GM23338 (cell line): Measurements from ENCODE around the gene STK38L. TPM values are rescaled to one million over a fixed set of nuclear protein-coding genes. Genes with fewer than 3 reads are reported as not detected.

Experiments
- ATAC-seq: fragments of 200-7000 bp; cut with Tn5 transposase; 3 replicates; pipeline ENCODE4 v1.9.1; 2020
- DNase-seq: peaks from one replicate; pipeline ENCODE4 v3.0.0-alpha.2; 2015; ENCODE audit warnings: low spot score
- H2AFZ ChIP-seq: fragments of 200-600 bp; sonication (generic); 2 replicates; pipeline ENCODE4 v1.8.0; 2016; ENCODE audit warnings: antibody characterized with exemption, mild to moderate bottlenecking, moderate library complexity
- H3F3A ChIP-seq: fragments of 200-600 bp; sonication (generic); replicated peaks from 2 replicates; pipeline ENCODE4 v1.8.0; 2017; ENCODE audit warnings: antibody characterized with exemption, mixed run types, low read depth
- H3K27ac ChIP-seq: fragments of 200-600 bp; sonication (generic); 2 replicates; pipeline ENCODE4 v1.6.1; 2016; ENCODE audit warnings: low read depth
- H3K27me3 ChIP-seq: fragments of 200-600 bp; sonication (generic); 2 replicates; pipeline ENCODE4 v1.8.0; 2016; ENCODE audit warnings: mild to moderate bottlenecking, mixed run types, moderate library complexity; ENCODE audit not compliant: insufficient read depth
- H3K36me3 ChIP-seq: fragments of 200-600 bp; sonication (generic); 2 replicates; pipeline ENCODE4 v1.8.0; 2016; ENCODE audit warnings: mild to moderate bottlenecking; ENCODE audit not compliant: insufficient read depth
- H3K4me1 ChIP-seq: fragments of 200-600 bp; sonication (generic); 2 replicates; pipeline ENCODE4 v1.8.0; 2016; ENCODE audit warnings: mild to moderate bottlenecking, moderate library complexity; ENCODE audit not compliant: insufficient read depth
- H3K4me2 ChIP-seq: fragments of 200-600 bp; sonication (generic); 2 replicates; pipeline ENCODE4 v1.7.1; 2017; ENCODE audit warnings: mixed run types
- H3K4me3 ChIP-seq: fragments of 200-600 bp; sonication (generic); 2 replicates; pipeline ENCODE4 v1.6.1; 2016; ENCODE audit warnings: mixed run types
- H3K79me2 ChIP-seq: fragments of 200-600 bp; sonication (generic); replicated peaks from 2 replicates; pipeline ENCODE4 v1.8.0; 2017; ENCODE audit warnings: mild to moderate bottlenecking; ENCODE audit not compliant: insufficient read depth
- H3K9me2 ChIP-seq: fragments of 200-600 bp; sonication (generic); 2 replicates; pipeline ENCODE4 v1.8.0; 2017; ENCODE audit not compliant: insufficient read depth
- H4K20me1 ChIP-seq: fragments of 200-600 bp; sonication (generic); replicated peaks from 2 replicates; pipeline ENCODE4 v1.8.0; 2017; ENCODE audit warnings: mild to moderate bottlenecking; ENCODE audit not compliant: insufficient read depth
- H3K27ac Mint-ChIP-seq: 2 replicates; pipeline ENCODE4 v1.8.0; 2020; ENCODE audit warnings: inconsistent platforms, mild to moderate bottlenecking, moderate library complexity, mixed read lengths
- H3K27me3 Mint-ChIP-seq: 3 replicates; pipeline ENCODE4 v1.8.0; 2022; ENCODE audit warnings: low read depth, mild to moderate bottlenecking, moderate library complexity, mixed read lengths, inconsistent platforms; ENCODE audit not compliant: insufficient read depth, poor library complexity
- H3K36me3 Mint-ChIP-seq: 3 replicates; pipeline ENCODE4 v1.8.0; 2021; ENCODE audit warnings: low read depth, mild to moderate bottlenecking, inconsistent platforms, moderate library complexity, mixed read lengths
- H3K4me1 Mint-ChIP-seq: 3 replicates; pipeline ENCODE4 v1.8.0; 2020; ENCODE audit warnings: mild to moderate bottlenecking, inconsistent platforms, mixed read lengths
- H3K4me3 Mint-ChIP-seq: 3 replicates; pipeline ENCODE4 v1.8.0; 2021; ENCODE audit warnings: moderate library complexity, mild to moderate bottlenecking, inconsistent platforms, mixed read lengths
- H3K9me3 Mint-ChIP-seq: 3 replicates; pipeline ENCODE4 v1.8.0; 2020; ENCODE audit warnings: moderate library complexity, mild to moderate bottlenecking, inconsistent platforms, mixed read lengths
- CREB1 ChIP-seq: fragments of 250-450 bp; sonication (Bioruptor Pico); IDR thresholded peaks from 2 replicates; pipeline ENCODE4 v1.5.0; 2020; ENCODE audit warnings: low read depth, mild to moderate bottlenecking, moderate library complexity
- EZH2 ChIP-seq: fragments of 200-600 bp; sonication (generic); IDR thresholded peaks from one replicate; pipeline ENCODE4 v1.8.0; 2017; ENCODE audit warnings: antibody characterized with exemption, mild to moderate bottlenecking, low read depth; ENCODE audit not compliant: unreplicated experiment
- EZH2phosphoT487 ChIP-seq: fragments of 200-600 bp; sonication (generic); IDR thresholded peaks from one replicate; pipeline ENCODE4 v1.8.1; 2018; ENCODE audit warnings: antibody characterized with exemption; ENCODE audit not compliant: unreplicated experiment
- JUNB ChIP-seq: IDR thresholded peaks from one replicate; pipeline ENCODE4 v1.6.1; 2016; ENCODE audit warnings: antibody characterized with exemption; ENCODE audit not compliant: unreplicated experiment
- NANOG ChIP-seq: IDR thresholded peaks from 2 replicates; pipeline ENCODE4 v1.6.1; 2016; ENCODE audit warnings: antibody characterized with exemption, borderline replicate concordance
- POLR2AphosphoS5 ChIP-seq: IDR thresholded peaks from 2 replicates; pipeline ENCODE4 v1.6.1; 2016; ENCODE audit warnings: antibody characterized with exemption, low read depth
- STAT1 ChIP-seq: IDR thresholded peaks from one replicate; pipeline ENCODE4 v1.6.1; 2016; ENCODE audit warnings: antibody characterized with exemption; ENCODE audit not compliant: unreplicated experiment
- ZNF114 ChIP-seq: fragments of 250-450 bp; sonication (Bioruptor Pico); IDR thresholded peaks from 2 replicates; pipeline ENCODE4 v1.5.0; 2020; ENCODE audit warnings: mild to moderate bottlenecking, moderate library complexity
- ZNF331 ChIP-seq: fragments of 250-450 bp; sonication (Bioruptor Pico); IDR thresholded peaks from 2 replicates; pipeline ENCODE4 v1.5.0; 2020; ENCODE audit warnings: low read depth, mild to moderate bottlenecking, moderate library complexity
- polyA plus RNA-seq: library from polyadenylated mRNA; unstranded; fragments of >200 nt; fragmentation: Nextera tagmentation; extraction: Ambion mirVana; gene quantifications from 2 replicates; pipeline ENCODE4 v1.2.1, GENCODE V29; 2016
- total RNA-seq: library from RNA; depleted of rRNA; stranded (reverse); fragments of >200 nt; shearing (Covaris generic); gene quantifications from 2 replicates; pipeline ENCODE4 v1.2.3, GENCODE V29; 2014
- TF ChIP-seq, protein P1 (sequence below): fragments of 250-450 bp; sonication (Bioruptor Pico); IDR thresholded peaks from 2 replicates; pipeline ENCODE4 v1.5.0; 2020; ENCODE audit warnings: mild to moderate bottlenecking, moderate library complexity
- TF ChIP-seq, protein P2 (sequence below), 2 experiments: fragments of 200-600 bp in 1 of 2; sonication (generic) in 1 of 2; conservative IDR thresholded peaks; 2 replicates each; pipeline versions ENCODE4 v1.5.1 to v1.6.1; 2016 to 2017; ENCODE audit warnings: antibody characterized with exemption in 2 of 2, low read depth in 2 of 2, mild to moderate bottlenecking in 2 of 2, moderate library complexity in 1 of 2
- TF ChIP-seq, protein P3 (sequence below): IDR thresholded peaks from one replicate; pipeline ENCODE4 v1.6.1; 2018; ENCODE audit warnings: antibody characterized with exemption; ENCODE audit not compliant: unreplicated experiment
- TF ChIP-seq, protein P4 (sequence below): IDR thresholded peaks from 2 replicates; pipeline ENCODE4 v1.6.1; 2016; ENCODE audit warnings: antibody characterized with exemption

The STK38L gene
- total and polyA plus RNA-seq, 2 experiments from 2014 or later: 28.9 to 56.5 TPM

DNA sequence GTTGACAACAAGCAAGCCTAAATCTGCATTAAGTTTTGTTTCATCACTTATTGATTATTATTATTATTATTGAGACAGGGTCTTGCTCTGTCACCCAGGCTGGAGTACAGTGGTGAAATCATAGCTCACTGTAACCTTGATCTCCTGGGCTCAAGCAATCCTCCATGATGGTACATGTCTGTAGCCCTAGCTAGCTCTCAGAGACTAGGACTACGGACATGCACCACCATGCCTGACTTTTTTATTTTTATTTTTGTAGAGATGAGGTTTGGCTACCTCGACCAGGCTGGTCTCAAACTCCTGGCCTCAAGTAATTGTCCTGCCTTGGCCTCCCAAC lies 35.7 kb upstream of the STK38L start:
- Mint-ChIP-seq H3K9me3 (peaks cover 12% of the 10 kb centered on the region; the same call in 2 of the 3 replicates), H3K36me3 (no peaks in the 10 kb centered on the region; the same call in 2 of the 3 replicates), H3K27me3 (peaks cover 2% of the 10 kb centered on the region), H3K4me3 (no peak overlapping the region), H3K27ac (no peak overlapping the region), H3K4me1 (no peaks in the 10 kb centered on the region)
- TF ChIP-seq JUNB (no peak), ZNF331 (no peak), POLR2AphosphoS5 (no peak), EZH2 (no peak), NANOG (no peak), ZNF114 (CRISPR knock-in tag) (no peak), STAT1 (no peak), CREB1 (CRISPR knock-in tag) (no peak), EZH2phosphoT487 (no peak)
- TF ChIP-seq, protein P1, sequence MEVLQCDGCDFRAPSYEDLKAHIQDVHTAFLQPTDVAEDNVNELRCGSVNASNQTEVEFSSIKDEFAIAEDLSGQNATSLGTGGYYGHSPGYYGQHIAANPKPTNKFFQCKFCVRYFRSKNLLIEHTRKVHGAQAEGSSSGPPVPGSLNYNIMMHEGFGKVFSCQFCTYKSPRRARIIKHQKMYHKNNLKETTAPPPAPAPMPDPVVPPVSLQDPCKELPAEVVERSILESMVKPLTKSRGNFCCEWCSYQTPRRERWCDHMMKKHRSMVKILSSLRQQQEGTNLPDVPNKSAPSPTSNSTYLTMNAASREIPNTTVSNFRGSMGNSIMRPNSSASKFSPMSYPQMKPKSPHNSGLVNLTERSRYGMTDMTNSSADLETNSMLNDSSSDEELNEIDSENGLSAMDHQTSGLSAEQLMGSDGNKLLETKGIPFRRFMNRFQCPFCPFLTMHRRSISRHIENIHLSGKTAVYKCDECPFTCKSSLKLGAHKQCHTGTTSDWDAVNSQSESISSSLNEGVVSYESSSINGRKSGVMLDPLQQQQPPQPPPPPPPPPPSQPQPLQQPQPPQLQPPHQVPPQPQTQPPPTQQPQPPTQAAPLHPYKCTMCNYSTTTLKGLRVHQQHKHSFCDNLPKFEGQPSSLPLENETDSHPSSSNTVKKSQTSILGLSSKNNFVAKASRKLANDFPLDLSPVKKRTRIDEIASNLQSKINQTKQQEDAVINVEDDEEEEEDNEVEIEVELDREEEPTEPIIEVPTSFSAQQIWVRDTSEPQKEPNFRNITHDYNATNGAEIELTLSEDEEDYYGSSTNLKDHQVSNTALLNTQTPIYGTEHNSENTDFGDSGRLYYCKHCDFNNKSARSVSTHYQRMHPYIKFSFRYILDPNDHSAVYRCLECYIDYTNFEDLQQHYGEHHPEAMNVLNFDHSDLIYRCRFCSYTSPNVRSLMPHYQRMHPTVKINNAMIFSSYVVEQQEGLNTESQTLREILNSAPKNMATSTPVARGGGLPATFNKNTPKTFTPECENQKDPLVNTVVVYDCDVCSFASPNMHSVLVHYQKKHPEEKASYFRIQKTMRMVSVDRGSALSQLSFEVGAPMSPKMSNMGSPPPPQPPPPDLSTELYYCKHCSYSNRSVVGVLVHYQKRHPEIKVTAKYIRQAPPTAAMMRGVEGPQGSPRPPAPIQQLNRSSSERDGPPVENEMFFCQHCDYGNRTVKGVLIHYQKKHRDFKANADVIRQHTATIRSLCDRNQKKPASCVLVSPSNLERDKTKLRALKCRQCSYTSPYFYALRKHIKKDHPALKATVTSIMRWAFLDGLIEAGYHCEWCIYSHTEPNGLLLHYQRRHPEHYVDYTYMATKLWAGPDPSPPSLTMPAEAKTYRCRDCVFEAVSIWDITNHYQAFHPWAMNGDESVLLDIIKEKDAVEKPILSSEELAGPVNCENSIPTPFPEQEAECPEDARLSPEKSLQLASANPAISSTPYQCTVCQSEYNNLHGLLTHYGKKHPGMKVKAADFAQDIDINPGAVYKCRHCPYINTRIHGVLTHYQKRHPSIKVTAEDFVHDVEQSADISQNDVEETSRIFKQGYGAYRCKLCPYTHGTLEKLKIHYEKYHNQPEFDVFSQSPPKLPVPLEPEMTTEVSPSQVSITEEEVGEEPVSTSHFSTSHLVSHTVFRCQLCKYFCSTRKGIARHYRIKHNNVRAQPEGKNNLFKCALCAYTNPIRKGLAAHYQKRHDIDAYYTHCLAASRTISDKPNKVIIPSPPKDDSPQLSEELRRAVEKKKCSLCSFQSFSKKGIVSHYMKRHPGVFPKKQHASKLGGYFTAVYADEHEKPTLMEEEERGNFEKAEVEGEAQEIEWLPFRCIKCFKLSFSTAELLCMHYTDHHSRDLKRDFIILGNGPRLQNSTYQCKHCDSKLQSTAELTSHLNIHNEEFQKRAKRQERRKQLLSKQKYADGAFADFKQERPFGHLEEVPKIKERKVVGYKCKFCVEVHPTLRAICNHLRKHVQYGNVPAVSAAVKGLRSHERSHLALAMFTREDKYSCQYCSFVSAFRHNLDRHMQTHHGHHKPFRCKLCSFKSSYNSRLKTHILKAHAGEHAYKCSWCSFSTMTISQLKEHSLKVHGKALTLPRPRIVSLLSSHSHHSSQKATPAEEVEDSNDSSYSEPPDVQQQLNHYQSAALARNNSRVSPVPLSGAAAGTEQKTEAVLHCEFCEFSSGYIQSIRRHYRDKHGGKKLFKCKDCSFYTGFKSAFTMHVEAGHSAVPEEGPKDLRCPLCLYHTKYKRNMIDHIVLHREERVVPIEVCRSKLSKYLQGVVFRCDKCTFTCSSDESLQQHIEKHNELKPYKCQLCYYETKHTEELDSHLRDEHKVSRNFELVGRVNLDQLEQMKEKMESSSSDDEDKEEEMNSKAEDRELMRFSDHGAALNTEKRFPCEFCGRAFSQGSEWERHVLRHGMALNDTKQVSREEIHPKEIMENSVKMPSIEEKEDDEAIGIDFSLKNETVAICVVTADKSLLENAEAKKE (CRISPR knock-in tag): no peak
- TF ChIP-seq, protein P2, sequence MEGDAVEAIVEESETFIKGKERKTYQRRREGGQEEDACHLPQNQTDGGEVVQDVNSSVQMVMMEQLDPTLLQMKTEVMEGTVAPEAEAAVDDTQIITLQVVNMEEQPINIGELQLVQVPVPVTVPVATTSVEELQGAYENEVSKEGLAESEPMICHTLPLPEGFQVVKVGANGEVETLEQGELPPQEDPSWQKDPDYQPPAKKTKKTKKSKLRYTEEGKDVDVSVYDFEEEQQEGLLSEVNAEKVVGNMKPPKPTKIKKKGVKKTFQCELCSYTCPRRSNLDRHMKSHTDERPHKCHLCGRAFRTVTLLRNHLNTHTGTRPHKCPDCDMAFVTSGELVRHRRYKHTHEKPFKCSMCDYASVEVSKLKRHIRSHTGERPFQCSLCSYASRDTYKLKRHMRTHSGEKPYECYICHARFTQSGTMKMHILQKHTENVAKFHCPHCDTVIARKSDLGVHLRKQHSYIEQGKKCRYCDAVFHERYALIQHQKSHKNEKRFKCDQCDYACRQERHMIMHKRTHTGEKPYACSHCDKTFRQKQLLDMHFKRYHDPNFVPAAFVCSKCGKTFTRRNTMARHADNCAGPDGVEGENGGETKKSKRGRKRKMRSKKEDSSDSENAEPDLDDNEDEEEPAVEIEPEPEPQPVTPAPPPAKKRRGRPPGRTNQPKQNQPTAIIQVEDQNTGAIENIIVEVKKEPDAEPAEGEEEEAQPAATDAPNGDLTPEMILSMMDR (conservative IDR thresholded peaks at IDR 0.05; ENCODE audit: low read depth in 2 of 2): no peak
- TF ChIP-seq, protein P3, sequence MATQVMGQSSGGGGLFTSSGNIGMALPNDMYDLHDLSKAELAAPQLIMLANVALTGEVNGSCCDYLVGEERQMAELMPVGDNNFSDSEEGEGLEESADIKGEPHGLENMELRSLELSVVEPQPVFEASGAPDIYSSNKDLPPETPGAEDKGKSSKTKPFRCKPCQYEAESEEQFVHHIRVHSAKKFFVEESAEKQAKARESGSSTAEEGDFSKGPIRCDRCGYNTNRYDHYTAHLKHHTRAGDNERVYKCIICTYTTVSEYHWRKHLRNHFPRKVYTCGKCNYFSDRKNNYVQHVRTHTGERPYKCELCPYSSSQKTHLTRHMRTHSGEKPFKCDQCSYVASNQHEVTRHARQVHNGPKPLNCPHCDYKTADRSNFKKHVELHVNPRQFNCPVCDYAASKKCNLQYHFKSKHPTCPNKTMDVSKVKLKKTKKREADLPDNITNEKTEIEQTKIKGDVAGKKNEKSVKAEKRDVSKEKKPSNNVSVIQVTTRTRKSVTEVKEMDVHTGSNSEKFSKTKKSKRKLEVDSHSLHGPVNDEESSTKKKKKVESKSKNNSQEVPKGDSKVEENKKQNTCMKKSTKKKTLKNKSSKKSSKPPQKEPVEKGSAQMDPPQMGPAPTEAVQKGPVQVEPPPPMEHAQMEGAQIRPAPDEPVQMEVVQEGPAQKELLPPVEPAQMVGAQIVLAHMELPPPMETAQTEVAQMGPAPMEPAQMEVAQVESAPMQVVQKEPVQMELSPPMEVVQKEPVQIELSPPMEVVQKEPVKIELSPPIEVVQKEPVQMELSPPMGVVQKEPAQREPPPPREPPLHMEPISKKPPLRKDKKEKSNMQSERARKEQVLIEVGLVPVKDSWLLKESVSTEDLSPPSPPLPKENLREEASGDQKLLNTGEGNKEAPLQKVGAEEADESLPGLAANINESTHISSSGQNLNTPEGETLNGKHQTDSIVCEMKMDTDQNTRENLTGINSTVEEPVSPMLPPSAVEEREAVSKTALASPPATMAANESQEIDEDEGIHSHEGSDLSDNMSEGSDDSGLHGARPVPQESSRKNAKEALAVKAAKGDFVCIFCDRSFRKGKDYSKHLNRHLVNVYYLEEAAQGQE: no peak
- TF ChIP-seq, protein P4, sequence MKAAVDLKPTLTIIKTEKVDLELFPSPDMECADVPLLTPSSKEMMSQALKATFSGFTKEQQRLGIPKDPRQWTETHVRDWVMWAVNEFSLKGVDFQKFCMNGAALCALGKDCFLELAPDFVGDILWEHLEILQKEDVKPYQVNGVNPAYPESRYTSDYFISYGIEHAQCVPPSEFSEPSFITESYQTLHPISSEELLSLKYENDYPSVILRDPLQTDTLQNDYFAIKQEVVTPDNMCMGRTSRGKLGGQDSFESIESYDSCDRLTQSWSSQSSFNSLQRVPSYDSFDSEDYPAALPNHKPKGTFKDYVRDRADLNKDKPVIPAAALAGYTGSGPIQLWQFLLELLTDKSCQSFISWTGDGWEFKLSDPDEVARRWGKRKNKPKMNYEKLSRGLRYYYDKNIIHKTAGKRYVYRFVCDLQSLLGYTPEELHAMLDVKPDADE: no peak
- no peak overlapping the region for H3K27ac ChIP-seq
- H3K27me3 ChIP-seq: no peaks in the 10 kb centered on the region
- no peaks in the 10 kb centered on the region for H3F3A ChIP-seq
- DNase-seq: no peak
- H3K4me2 ChIP-seq: no peak overlapping the region
- no peaks in the 10 kb centered on the region for H3K36me3 ChIP-seq
- no peaks in the 10 kb centered on the region for H3K79me2 ChIP-seq
- no peaks in the 10 kb centered on the region for H3K4me1 ChIP-seq
- H4K20me1 ChIP-seq: no peaks in the 10 kb centered on the region
- ATAC-seq: no peak
- no peak overlapping the region; the same call in 1 of the 2 replicates for H2AFZ ChIP-seq
- H3K4me3 ChIP-seq: no peak overlapping the region
- peaks cover 5% of the 10 kb centered on the region; the same call in 1 of the 2 replicates for H3K9me2 ChIP-seq
